ENCODE measurements around the gene PTPRN2.

DNA sequence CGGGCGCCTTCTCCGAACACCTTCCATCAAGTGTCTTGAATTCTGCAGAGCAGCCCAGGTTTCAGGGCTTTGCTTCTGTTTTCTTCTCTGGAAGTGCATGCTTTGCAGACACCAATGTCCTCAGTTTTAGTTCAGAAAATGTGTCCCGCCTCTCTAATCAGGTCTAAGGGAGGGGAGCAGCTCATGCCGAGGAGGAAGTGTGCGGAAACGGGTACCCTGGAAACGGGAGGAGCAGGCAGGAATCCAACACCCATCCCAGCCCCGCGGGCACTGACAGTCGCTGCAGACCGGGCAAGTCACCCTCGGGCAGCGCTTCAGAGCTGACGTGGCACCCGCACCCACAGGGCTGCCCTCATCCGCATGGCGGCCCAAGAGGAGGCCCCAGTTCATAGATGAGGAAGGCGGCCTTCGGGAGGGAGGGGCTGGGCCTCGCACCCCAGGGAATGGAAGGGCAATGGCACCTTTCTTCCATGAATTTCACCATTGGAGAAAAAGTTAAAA, 912.1 kb downstream of the PTPRN2 start:
- TF ChIP-seq EZH2 (IDR thresholded peaks at IDR 0.05; ENCODE audit: borderline replicate concordance, low read length): no peak
- TF ChIP-seq, protein P1, sequence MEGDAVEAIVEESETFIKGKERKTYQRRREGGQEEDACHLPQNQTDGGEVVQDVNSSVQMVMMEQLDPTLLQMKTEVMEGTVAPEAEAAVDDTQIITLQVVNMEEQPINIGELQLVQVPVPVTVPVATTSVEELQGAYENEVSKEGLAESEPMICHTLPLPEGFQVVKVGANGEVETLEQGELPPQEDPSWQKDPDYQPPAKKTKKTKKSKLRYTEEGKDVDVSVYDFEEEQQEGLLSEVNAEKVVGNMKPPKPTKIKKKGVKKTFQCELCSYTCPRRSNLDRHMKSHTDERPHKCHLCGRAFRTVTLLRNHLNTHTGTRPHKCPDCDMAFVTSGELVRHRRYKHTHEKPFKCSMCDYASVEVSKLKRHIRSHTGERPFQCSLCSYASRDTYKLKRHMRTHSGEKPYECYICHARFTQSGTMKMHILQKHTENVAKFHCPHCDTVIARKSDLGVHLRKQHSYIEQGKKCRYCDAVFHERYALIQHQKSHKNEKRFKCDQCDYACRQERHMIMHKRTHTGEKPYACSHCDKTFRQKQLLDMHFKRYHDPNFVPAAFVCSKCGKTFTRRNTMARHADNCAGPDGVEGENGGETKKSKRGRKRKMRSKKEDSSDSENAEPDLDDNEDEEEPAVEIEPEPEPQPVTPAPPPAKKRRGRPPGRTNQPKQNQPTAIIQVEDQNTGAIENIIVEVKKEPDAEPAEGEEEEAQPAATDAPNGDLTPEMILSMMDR (conservative IDR thresholded peaks at IDR 0.05 in 1 of 2, IDR thresholded peaks at IDR 0.05 in 1 of 2; ENCODE audit: extremely low read depth in 1 of 2, insufficient read depth in 1 of 2, low read depth in 1 of 2, low read length in 2 of 2): no peak

Data from mammary epithelial cell (primary cell).